Tongue (tissue), 2 donors: ENCODE data around the gene DBR1. TPM values are rescaled to one million over a fixed set of nuclear protein-coding genes. Genes with fewer than 3 reads are reported as not detected.
"Not testable (repeated sequence)": the region's sequence is repeated elsewhere in the genome, so short reads cannot be mapped to it uniquely, and the experiment has no call there.

Source experiments
- DNase-seq: peaks from one replicate; pipeline ENCODE4 v3.0.0-alpha.2; 2015
- total RNA-seq: library from RNA; depleted of rRNA; stranded (reverse); fragments of >200 nt; gene quantifications from one replicate; pipeline ENCODE4 v1.2.3, GENCODE V29; 2014

The DBR1 gene
- total RNA-seq, 1 donor from 2014 or later = 16.5 TPM

DNA sequence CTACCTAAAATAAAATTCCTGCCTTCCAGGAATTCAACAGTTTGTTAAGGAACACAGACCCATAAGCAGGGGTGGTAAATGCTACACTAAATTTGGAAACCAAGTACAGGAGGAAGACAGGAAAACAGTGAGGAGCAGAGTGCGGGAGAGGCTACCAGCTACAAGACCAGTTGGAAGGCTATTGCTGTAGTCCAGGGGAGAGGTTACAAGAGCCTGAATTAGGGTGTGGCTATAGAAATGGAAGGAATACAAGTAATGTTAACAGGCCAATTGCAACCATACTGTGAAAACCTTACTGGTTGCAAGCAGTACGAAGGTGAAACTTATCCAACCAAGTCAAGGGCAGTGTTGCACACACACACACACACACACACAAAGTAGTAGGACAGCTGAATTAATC is 11.5 kb upstream of the DBR1 start:
- DNase-seq = no peak

DNA sequence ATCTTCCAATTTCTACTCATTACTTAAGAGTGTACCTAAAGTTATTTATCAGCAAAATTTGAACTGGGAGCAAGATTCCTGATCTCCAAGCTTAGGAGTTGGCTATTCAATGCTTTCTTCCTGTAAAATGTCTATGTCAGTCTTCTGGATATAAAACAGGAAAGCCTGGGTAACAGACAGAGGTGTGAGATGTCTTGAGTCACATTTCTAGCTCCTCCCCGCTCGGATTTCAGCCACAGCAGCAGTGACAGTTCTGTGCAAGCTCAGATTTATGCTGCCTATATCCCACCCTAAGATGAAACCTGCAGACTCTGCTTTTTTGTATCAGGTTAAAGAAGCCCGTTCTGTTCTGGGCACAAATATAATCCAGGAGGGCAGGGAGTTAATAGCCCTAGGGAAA is 10.3 kb upstream of the DBR1 start:
- DNase-seq = no peak

GRCh38 chr3:138180375-138181029 is 5.8 kb upstream of the DBR1 start:
- peak; percentile 35 for DNase-seq

DNA sequence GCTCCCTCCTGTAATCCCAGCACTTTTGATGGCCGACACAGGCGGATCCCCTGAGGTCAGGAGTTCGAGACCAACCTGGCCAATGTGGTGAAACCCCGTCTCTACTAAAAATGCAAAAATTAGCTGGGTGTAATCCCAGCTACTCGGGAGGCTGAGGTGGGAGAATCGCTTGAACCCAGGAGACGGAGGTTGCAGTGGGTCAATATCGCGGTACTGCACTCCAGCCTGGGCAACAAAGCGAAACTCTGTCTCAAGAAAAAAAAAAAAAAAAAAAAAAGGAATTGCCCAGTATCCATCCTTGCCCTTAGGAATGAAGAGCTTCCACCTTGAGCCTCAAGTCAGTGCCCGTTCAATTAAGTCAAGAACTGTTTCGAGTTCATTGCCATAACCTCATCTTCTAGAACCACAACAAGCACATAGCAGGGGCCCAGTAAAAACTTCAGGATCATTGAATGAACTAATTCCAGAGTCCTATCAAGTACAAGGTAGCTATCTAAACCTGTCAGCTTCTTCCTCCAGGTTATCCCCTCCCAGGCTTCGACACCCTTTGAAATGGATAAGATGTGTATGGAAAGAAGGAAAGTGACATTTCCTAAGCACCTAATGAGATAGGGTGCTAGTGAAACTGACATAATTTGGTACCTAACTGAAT is 826 bp downstream of the DBR1 start:
- no peak for DNase-seq

- DNase-seq = no peak
Observed at GRCh38 chr3:138172625-138173024, 2.1 kb downstream of the DBR1 start.

GRCh38 chr3:138165061-138165460 is 9.7 kb downstream of the DBR1 start:
- no peak for DNase-seq

- no peak for DNase-seq
Observed at GRCh38 chr3:138157743-138158142, 17.0 kb downstream of the DBR1 start.

DNA sequence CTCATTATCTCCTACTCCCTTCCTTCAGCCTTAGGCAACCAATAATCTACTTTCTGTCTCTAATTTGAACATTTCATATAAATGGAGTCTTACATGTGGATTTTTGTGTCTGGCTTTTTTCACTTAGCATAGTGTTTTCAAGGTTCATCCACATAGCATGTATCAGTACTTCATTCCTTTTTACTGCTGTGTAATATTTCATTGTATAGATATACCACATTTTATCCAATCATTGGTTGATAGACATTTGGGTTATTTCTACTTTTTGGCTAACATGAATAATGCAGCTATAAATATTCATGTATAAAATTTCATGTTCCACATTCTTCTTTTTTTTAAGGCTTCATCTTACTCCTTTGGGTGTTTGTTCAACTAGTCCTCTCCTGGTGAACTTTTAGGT is 20.2 kb downstream of the DBR1 start:
- DNase-seq = no peak

- DNase-seq = no peak
Observed at GRCh38 chr3:138148503-138148902, 26.2 kb downstream of the DBR1 start.

- not testable (repeated sequence) for DNase-seq
Observed at GRCh38 chr3:138142181-138142580, 32.5 kb downstream of the DBR1 start.

DNA sequence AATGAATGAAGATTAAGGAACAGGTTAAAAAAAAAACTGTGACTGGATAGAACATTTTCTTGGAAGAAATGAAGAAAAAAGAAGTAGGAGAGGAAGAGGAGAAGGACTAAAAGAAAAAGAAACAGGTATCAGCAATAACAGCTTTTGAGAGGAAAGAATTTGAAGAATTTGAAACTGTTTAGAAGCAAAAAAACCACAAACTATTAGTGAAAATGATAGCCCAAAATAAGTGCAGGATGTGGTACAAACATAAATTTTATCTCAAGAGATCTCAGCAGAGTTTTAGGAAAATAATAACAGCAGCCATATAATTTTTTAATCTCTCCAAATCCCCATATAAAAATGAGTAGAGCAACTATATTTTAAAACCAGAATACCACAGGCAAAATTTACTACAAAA is 33.8 kb downstream of the DBR1 start:
- DNase-seq = no peak

DNA sequence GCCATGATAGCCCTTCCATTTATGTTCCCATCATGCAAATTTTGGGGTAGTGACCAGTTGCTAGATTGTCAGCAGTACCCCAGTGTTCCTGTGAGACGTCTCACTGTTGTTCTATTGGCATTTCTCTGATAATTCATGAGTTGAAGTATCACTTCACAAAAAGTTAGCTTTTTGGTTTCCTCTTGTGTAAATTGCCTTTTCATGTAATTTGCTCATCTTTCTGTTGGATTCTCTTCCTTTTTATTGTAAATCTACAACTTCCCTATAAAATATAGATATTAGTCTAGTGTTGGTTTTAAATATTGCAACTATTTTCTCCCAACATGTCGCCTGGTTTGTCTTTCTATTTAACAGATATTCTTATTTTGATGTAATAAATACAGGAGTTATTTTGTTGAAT is 35.0 kb downstream of the DBR1 start:
- no peak for DNase-seq

GRCh38 chr3:138137861-138138260 is 36.9 kb downstream of the DBR1 start:
- DNase-seq = no peak

DNA sequence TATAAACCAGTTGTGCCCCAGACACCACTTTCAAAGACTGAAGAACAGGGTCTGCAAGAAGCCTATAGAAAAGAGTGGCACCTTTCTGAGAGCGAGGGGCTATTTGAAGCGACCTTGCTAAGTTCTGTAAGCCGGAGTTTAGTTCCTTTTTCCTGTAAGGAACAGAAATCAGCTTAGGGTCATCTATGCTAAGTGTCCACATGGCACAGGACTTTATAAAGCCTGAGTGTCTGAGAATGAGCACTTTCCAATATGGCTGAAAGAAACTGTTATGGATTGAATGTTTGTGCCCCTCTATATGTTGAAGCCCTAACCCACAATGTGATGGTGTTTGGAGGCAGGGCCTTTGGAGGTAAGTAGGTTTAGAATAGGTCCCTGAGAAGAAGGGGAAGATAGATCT is 38.5 kb downstream of the DBR1 start:
- no peak for DNase-seq

DNA sequence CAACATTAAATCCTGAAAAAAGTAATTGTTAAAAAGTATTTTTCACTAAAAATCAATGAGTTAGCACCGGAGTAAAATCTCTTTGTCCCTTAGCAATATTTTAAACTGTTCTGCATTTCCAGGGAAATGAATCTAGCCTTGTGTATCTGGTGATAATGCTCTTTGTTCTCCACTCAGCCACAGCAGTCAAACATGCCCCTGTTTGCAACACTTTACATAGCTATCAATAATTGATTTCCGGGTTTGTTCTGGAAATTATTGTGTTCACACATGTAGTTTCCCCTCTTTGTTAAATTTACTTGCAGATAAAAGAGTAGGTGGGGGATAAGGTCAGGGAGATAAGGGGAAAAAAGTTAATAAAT is 38.9 kb downstream of the DBR1 start:
- DNase-seq = no peak

GRCh38 chr3:138135146-138135832 is 39.4 kb downstream of the DBR1 start:
- DNase-seq = no peak

GRCh38 chr3:138132239-138132638 is 42.5 kb downstream of the DBR1 start, which contains the start of gene A4GNT:
TSS of gene A4GNT (minus strand) at chr3:138132390. CDS start at chr3:138131256, 1,134 bp downstream.
- DNase-seq = no peak

DNA sequence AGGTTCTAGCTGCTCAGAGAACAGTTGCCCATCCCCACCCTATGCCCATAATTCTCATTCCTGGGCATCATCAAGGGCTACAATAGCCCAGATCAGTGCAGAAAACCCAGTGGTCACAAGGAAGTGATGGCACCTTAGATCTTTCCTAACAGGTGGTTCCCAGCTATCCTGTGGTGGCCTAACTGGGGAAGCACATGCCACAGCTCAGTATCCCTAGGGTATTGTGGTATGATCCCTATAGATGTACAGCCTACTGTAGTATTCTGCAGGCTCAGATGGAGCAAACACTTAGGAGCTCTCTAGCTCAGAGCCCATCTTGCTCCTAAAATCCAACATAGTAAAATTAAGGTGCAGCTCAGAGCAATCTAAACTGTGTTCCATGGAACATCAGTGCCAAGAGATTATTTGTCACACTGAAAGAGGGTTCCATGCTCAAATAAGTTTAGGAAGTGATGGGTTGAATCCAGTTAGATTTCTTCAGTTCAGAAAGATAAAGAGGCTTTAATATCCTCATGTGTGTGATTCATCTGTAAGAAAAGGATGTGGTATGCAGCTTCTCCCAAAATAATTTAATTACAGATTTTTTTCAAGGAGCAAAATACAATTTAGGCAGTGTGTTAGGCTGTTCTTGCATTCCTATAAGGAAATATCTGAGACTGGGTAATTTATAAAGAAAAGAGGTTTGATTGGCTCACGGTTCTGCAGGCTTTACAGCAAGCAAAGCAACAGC is 46.9 kb downstream of the DBR1 start:
- no peak for DNase-seq

DNA sequence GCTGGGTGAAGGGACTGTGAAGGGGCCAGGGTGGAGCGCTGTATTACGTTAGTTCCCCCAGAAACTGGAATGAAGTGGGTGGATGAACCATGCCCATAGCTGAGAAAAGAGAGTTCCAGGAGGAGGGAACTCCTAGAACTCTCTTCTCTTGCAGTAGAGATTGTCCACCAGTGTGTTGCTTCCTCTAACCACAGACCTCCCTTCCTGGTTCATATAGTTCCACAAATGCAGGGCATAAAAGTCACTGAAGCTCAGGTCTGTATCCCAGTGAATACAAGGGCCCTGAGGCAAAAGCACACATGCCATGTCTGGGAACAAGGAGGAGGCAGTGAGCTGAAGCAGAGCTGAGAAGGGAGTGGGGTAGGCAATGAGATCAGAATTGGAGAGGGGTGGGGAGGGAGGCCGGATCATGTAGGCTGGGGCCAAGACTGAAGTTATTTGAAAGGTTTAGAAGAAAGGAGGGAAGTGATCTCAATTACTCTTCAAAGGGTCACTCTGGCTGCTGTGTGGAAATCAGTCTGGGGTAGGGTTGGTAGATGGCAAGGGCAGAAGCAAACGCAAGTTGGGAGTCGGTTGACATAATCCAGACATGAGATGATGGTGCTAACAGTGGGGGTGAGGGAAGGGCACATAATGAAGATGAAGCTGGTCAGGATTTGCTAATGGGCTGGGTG is 49.0 kb downstream of the DBR1 start:
- peak; percentile 6 for DNase-seq

GRCh38 chr3:138124706-138125355 is 49.9 kb downstream of the DBR1 start:
- DNase-seq = peak; percentile 80

GRCh38 chr3:138124188-138124587 is 50.5 kb downstream of the DBR1 start:
- DNase-seq = no peak

DNA sequence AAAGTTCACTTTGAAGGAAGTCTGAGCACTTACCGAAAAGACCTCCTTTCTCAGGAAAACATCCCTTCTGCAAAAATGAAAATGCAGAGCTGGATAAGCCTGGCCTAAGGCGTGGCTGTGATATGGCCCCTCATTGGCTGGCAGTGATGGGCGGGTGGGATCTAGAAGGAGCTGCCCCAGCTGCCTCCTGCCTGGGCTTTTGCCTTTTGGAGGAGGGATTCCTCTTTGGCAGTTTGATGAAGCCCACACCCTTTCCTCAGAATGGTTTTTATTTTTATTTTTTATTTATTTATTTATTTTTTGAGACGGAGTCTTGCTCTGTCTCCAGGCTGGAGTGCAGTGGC is 55.3 kb downstream of the DBR1 start:
- DNase-seq = no peak
